Stimulated activated naive CD8-positive, alpha-beta T cell treated with anti-CD3 and anti-CD28 coated beads, Interleukin-15, amount 100 ng/mL, for 72 hours (primary cell): ENCODE results near the gene HEPHL1.

ENCODE experiments used
- ATAC-seq: fragments of 150-1000 bp; cut with Tn5 transposase; 2 replicates; pipeline ENCODE4 v1.10.0; 2021; ENCODE audit warnings: mild to moderate bottlenecking, moderate library complexity
- DNase-seq, 2 donors: peaks; one replicate each; pipeline ENCODE4 v3.0.0; 2021 to 2022
- H3K27ac Mint-ChIP-seq, 2 donors: one replicate each; pipeline ENCODE4 v1.8.0; 2022; ENCODE audit warnings: mild to moderate bottlenecking in 2 of 2, mixed read lengths in 2 of 2, moderate library complexity in 2 of 2
- H3K27me3 Mint-ChIP-seq: one replicate; pipeline ENCODE4 v1.8.0; 2022; ENCODE audit warnings: mixed read lengths
- H3K4me1 Mint-ChIP-seq: one replicate; pipeline ENCODE4 v1.8.0; 2022; ENCODE audit warnings: mild to moderate bottlenecking, mixed read lengths
- H3K4me3 Mint-ChIP-seq, 2 donors: one replicate each; pipeline ENCODE4 v1.8.0; 2022; ENCODE audit warnings: mild to moderate bottlenecking in 2 of 2, mixed read lengths in 2 of 2, moderate library complexity in 1 of 2
- H3K9me3 Mint-ChIP-seq, 2 donors: one replicate each; pipeline ENCODE4 v1.8.0; 2022; ENCODE audit warnings: mixed read lengths in 2 of 2

Gene HEPHL1

GRCh38 chr11:94142308-94143281, 121.4 kb downstream of the HEPHL1 start:
- Mint-ChIP-seq H3K4me3 (no peak overlapping the region), H3K4me1 (peaks cover 76% of the 10 kb centered on the region), H3K27ac (no peak overlapping the region), H3K27me3 (no peaks in the 10 kb centered on the region), H3K9me3 (no peaks in the 10 kb centered on the region)
- DNase-seq (no peak), ATAC-seq (peak; percentile 42)

DNA sequence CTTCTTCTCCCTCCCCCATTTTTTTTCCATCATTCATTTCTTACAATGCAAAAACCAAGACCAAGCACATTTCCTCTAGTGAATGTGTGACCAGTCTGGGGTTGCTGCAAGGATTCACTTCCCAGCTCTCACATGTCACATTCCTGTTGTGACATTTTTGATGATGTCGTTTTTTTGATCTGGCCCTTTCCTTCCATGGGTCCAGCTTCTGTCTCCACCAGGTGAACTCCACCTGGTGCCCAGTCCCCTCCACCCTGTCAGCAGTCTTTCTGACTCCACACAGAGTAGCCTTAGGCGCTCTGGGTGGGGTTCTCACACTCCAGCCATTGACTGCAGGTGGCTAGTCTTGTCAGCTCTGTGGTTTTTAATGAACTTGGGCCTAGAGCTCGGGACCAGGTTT, 123.1 kb downstream of the HEPHL1 start:
- Mint-ChIP-seq H3K4me1 (peaks cover 88% of the 10 kb centered on the region), H3K9me3 (no peaks in the 10 kb centered on the region), H3K27ac (no peak overlapping the region), H3K4me3 (no peak overlapping the region), H3K27me3 (no peaks in the 10 kb centered on the region)
- DNase-seq (no peak), ATAC-seq (no peak)

DNA sequence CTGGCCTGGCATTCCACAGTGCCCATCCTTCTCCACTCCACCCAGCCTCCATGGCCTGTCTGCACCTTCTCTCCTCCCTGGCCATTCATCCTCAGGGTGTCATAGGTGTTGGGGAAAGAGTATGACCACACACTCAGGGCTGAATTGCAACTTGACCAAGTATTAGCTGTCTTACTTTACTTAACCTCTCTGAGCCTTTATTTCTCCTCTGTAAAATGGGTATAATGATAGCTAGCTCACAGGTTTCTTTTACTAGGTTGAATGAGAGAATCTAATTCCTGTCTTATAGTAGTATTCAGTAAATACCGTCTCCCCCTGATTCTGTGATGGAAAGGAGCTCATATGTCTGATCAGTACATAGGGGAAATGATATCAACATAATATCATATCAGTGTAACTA, 123.5 kb downstream of the HEPHL1 start:
- Mint-ChIP-seq H3K27ac (no peak overlapping the region), H3K9me3 (no peaks in the 10 kb centered on the region), H3K4me1 (peaks cover 90% of the 10 kb centered on the region), H3K27me3 (no peaks in the 10 kb centered on the region), H3K4me3 (no peak overlapping the region)
- no peak for ATAC-seq
- no peak for DNase-seq

- Mint-ChIP-seq H3K4me1 (peaks cover 90% of the 10 kb centered on the region), H3K27me3 (no peaks in the 10 kb centered on the region), H3K4me3 (no peak overlapping the region), H3K9me3 (no peaks in the 10 kb centered on the region), H3K27ac (no peak overlapping the region)
- ATAC-seq: no peak
- no peak for DNase-seq
Observed at GRCh38 chr11:94145431-94145830, 124.3 kb downstream of the HEPHL1 start.

DNA sequence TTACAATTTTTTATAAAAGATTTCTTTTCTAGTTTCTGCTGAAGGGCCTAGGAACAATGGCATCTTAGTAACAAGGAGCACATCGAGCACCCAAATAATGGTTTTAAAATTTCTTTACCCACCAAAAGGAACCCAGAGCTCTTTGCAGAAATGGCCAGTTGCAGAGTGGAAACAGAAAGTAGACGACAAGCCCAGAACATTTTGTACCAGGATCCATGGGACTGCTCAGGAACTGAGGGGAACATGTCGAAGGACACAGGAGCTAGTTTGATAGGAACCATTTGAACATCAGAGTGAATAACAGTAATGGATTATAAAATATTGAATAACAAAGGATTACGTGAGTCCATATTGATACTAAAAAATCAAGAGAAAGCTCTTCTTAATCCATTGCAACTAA, 124.8 kb downstream of the HEPHL1 start:
- H3K27me3 Mint-ChIP-seq: no peaks in the 10 kb centered on the region
- no peak overlapping the region for H3K27ac Mint-ChIP-seq
- ATAC-seq: no peak
- no peak overlapping the region for H3K4me3 Mint-ChIP-seq
- no peak for DNase-seq
- no peaks in the 10 kb centered on the region for H3K9me3 Mint-ChIP-seq
- H3K4me1 Mint-ChIP-seq: peaks cover 92% of the 10 kb centered on the region

DNA sequence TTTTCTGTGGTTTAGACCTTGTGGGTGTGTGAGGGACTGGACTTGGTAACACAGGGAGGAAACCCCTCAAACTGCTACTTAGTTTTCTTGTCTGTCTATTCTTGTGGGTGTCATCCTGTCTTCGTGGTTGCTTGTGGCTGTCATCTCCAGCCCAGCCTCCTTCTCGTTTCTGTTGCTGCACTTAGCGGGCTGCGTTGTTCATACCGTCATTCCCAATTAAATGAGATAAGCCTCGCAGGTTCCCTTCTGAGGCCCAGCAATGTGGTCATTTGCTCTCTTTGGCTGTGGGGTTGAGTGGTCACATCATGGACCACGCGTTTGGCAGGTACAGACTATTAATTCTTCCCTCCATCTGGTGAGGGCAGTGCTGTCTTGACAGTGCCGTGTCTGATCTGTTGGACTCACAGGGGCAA, 126.3 kb downstream of the HEPHL1 start:
- Mint-ChIP-seq H3K4me1 (peaks cover 100% of the 10 kb centered on the region), H3K9me3 (no peaks in the 10 kb centered on the region), H3K4me3 (peak overlapping the region; percentile 63 to 72), H3K27ac (no peak overlapping the region), H3K27me3 (no peaks in the 10 kb centered on the region)
- peak; percentile 84 for ATAC-seq
- DNase-seq: peak in 1 of 2 donors; percentile 42

DNA sequence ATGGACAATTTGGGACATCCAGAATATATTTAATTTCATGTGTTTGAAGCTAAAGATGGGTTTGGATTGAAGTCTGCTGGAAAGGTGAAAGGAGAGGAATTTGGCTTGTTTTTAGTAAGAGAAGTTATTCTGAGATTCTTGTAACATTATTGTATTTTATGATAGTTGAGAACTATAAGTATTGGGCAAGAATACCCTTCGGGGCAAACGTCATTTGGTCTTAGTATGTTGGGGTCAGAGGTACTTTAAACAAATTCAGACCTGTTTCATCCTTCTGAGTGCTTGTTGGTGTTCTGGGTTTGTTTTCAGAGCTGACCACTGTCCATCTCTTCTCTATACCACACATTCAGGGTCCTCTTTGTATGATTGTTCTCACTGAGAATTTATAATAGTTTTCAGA, 127.0 kb downstream of the HEPHL1 start:
- no peaks in the 10 kb centered on the region for H3K9me3 Mint-ChIP-seq
- H3K27me3 Mint-ChIP-seq: no peaks in the 10 kb centered on the region
- no peak for ATAC-seq
- H3K4me1 Mint-ChIP-seq: peaks cover 100% of the 10 kb centered on the region
- peak overlapping the region; percentile 63 to 72 for H3K4me3 Mint-ChIP-seq
- no peak for DNase-seq
- H3K27ac Mint-ChIP-seq: peak overlapping the region in 1 of 2 donors; percentile 11

- no peaks in the 10 kb centered on the region for H3K27me3 Mint-ChIP-seq
- ATAC-seq (no peak), DNase-seq (no peak)
- peaks cover 89% of the 10 kb centered on the region for H3K4me1 Mint-ChIP-seq
- H3K9me3 Mint-ChIP-seq: no peaks in the 10 kb centered on the region
- peak overlapping the region in 1 of 2 donors; percentile 5 for H3K4me3 Mint-ChIP-seq
- H3K27ac Mint-ChIP-seq: peak overlapping the region in 1 of 2 donors; percentile 17
Observed at GRCh38 chr11:94149431-94150017, 128.4 kb downstream of the HEPHL1 start.

DNA sequence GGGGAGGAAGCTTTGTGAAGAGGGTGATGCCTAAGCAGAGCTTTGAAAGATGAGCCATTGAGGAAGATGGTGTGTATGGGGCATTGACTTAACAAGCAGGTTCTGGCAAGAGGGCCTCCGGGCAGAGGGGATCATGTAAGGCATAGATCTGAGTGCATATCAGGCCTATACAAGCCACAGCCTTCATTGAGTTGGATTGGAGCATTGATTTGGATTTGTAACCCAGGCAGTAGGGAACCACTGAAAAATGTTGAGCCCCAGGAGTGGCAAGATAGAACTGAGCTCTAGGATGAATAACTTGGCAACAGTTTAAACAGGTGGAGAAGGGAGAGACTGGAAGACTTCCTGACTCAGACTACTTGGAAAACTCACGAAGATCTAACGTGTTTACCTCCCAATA, 128.9 kb downstream of the HEPHL1 start:
- Mint-ChIP-seq H3K27me3 (no peaks in the 10 kb centered on the region), H3K4me1 (peaks cover 83% of the 10 kb centered on the region), H3K4me3 (no peak overlapping the region), H3K27ac (no peak overlapping the region), H3K9me3 (no peaks in the 10 kb centered on the region)
- no peak for ATAC-seq
- DNase-seq: no peak

- peak overlapping the region; percentile 50 to 81 for H3K27ac Mint-ChIP-seq
- no peaks in the 10 kb centered on the region for H3K27me3 Mint-ChIP-seq
- no peak overlapping the region for H3K4me3 Mint-ChIP-seq
- no peak for DNase-seq
- no peaks in the 10 kb centered on the region for H3K9me3 Mint-ChIP-seq
- no peak for ATAC-seq
- peaks cover 74% of the 10 kb centered on the region for H3K4me1 Mint-ChIP-seq
Observed at GRCh38 chr11:94150704-94151685, 129.8 kb downstream of the HEPHL1 start.

GRCh38 chr11:94151903-94152677, 130.9 kb downstream of the HEPHL1 start:
- Mint-ChIP-seq H3K4me1 (peaks cover 63% of the 10 kb centered on the region), H3K9me3 (no peaks in the 10 kb centered on the region), H3K27ac (peak overlapping the region; percentile 10 to 92), H3K4me3 (peak overlapping the region in 1 of 2 donors; percentile 32), H3K27me3 (no peaks in the 10 kb centered on the region)
- DNase-seq (peak in 1 of 2 donors; percentile 30), ATAC-seq (peak; percentile 89)

DNA sequence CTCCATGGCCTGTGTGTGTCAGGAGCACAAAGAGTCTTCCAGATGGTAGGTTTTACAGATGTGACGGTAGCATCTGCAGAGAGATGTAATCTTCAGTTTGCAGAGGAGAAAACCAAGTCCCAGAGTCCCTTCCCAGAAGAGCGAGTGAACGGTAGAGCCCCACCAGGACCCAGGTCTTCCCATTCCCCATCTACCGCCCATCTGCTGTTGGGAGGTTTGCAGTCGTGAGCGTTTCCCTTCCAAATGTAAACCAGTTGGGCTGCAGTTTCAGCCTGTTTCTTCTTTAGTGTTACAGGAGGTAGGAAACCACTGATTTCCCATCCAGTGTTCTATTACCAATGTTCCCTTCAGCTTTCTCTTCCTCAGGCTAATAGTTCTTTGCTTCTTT, 131.5 kb downstream of the HEPHL1 start:
- Mint-ChIP-seq H3K27me3 (no peaks in the 10 kb centered on the region), H3K4me3 (peak overlapping the region in 1 of 2 donors; percentile 32), H3K27ac (peak overlapping the region; percentile 55 to 92), H3K9me3 (no peaks in the 10 kb centered on the region), H3K4me1 (peaks cover 57% of the 10 kb centered on the region)
- ATAC-seq: no peak
- no peak for DNase-seq

DNA sequence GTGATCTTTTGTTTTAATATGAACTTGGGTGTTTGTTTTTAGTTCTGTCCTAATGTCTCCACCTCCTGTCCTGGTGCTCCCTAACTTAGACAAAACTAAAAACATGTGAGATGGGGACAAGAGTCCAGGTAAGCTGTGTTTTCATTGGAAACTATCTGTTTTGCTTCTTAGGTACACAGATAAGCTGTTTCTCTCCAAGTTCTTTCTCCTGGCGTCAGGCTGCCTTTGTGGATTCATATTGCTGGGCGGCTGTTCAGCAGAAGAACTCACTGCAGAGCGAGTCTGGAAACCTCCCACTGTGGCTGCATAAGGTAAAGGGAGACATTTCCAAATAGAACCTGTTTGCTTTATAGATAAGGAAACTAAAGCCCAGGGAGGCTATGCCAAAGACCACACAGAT, 132.2 kb downstream of the HEPHL1 start:
- Mint-ChIP-seq H3K4me1 (peaks cover 51% of the 10 kb centered on the region), H3K4me3 (no peak overlapping the region), H3K27me3 (no peaks in the 10 kb centered on the region), H3K9me3 (no peaks in the 10 kb centered on the region), H3K27ac (peak overlapping the region in 1 of 2 donors; percentile 55)
- ATAC-seq (no peak), DNase-seq (no peak)

DNA sequence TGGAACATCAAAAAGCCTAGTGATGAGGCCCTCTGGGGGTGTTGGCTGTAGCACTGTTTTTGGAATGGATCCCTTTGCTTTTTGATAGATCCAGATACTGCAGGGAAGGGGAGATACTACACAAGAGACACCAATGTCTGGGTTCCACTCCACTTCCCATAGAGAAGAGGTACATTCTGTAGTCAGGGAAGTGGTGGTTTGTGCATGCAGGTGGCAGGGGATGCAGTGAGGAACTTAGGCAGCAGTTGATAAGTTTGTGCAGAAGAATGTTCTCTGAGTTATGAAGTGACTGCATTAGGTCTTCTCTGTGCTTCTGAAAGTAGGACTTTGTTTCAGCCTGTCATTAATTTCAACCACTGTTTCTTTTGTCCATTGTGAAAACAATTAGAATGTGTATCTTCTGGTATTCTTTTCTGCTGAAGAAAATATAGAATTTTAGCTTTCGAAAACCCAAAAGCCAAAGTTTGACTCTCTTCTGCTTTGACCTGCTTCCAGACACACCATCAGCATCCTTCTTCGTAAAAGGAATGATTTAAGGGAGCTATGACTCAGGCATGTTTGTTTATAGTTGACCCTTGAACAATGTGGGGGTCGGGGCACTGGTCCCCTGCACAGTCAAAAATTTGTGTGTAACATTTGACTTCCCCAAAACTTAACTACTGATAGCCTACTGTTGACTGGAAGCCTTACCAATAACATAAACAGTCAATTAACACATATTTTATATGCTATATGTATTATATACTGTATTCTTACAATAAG, 133.1 kb downstream of the HEPHL1 start:
- Mint-ChIP-seq H3K27me3 (no peaks in the 10 kb centered on the region), H3K4me3 (no peak overlapping the region), H3K9me3 (peaks cover 0 to 2% of the 10 kb centered on the region in 2 donors), H3K27ac (no peak overlapping the region), H3K4me1 (peaks cover 42% of the 10 kb centered on the region)
- DNase-seq (no peak), ATAC-seq (no peak)
